ENCODE results near the gene INVS. TPM values are rescaled to one million over a fixed set of nuclear protein-coding genes. Genes with fewer than 3 reads are reported as not detected.
"Not testable (repeated sequence)": the region's sequence is repeated elsewhere in the genome, so short reads cannot be mapped to it uniquely, and the experiment has no call there.

The INVS gene
- total RNA-seq, 1 donor from 2014 or later: 14.9 TPM

- DNase-seq: peak; percentile 67
- Mint-ChIP-seq H3K27me3 (no peaks in the 10 kb centered on the region), H3K4me1 (peaks cover 2% of the 10 kb centered on the region), H3K9me3 (no peaks in the 10 kb centered on the region), H3K4me3 (no peak overlapping the region), H3K36me3 (ENCODE audit: low read depth) (peaks cover 39% of the 10 kb centered on the region), H3K27ac (no peak overlapping the region)
- intact Hi-C loops (cut with micrococcal nuclease): loop anchor here (5.0 to 10.0 kb wide), 5 partner anchors 238 to 1156 kb away; no protein-coding TSS in a partner anchor
Observed at GRCh38 chr9:100322954-100323536, 224.0 kb downstream of the INVS start.

- no peak for DNase-seq
- H3K36me3 Mint-ChIP-seq (ENCODE audit: low read depth): peaks cover 40% of the 10 kb centered on the region
- peaks cover 2% of the 10 kb centered on the region for H3K4me1 Mint-ChIP-seq
- H3K27me3 Mint-ChIP-seq: no peaks in the 10 kb centered on the region
- no peak overlapping the region for H3K27ac Mint-ChIP-seq
- H3K9me3 Mint-ChIP-seq: no peaks in the 10 kb centered on the region
- intact Hi-C loops (cut with micrococcal nuclease): loop anchor here (1.0 to 10.0 kb wide), 6 partner anchors 240 to 1157 kb away; no protein-coding TSS in a partner anchor
- no peak overlapping the region for H3K4me3 Mint-ChIP-seq
Observed at GRCh38 chr9:100324594-100325200, 225.7 kb downstream of the INVS start.

GRCh38 chr9:100338736-100339135 is 239.7 kb downstream of the INVS start:
- H3K9me3 Mint-ChIP-seq; H3K4me3 Mint-ChIP-seq; DNase-seq; H3K27me3 Mint-ChIP-seq; H3K27ac Mint-ChIP-seq; intact Hi-C loops (cut with micrococcal nuclease): not testable (repeated sequence)
- peaks cover 11% of the 10 kb centered on the region for H3K4me1 Mint-ChIP-seq
- peaks cover 30% of the 10 kb centered on the region for H3K36me3 Mint-ChIP-seq (ENCODE audit: low read depth)

- no peak overlapping the region for H3K4me3 Mint-ChIP-seq
- no peak for DNase-seq
- H3K27me3 Mint-ChIP-seq: no peaks in the 10 kb centered on the region
- peaks cover 33% of the 10 kb centered on the region for H3K36me3 Mint-ChIP-seq (ENCODE audit: low read depth)
- no peak overlapping the region for H3K27ac Mint-ChIP-seq
- H3K9me3 Mint-ChIP-seq: no peaks in the 10 kb centered on the region
- peaks cover 14% of the 10 kb centered on the region for H3K4me1 Mint-ChIP-seq
- intact Hi-C loops (cut with micrococcal nuclease): no loop called here
Observed at GRCh38 chr9:100340224-100340623, 241.2 kb downstream of the INVS start.

- peaks cover 42% of the 10 kb centered on the region for H3K36me3 Mint-ChIP-seq (ENCODE audit: low read depth)
- H3K4me3 Mint-ChIP-seq: no peak overlapping the region
Observed at GRCh38 chr9:100341889-100342288, 242.8 kb downstream of the INVS start.

GRCh38 chr9:100346836-100347235 is 247.8 kb downstream of the INVS start:
- no peaks in the 10 kb centered on the region for H3K27me3 Mint-ChIP-seq
- H3K9me3 Mint-ChIP-seq: no peaks in the 10 kb centered on the region
- H3K36me3 Mint-ChIP-seq (ENCODE audit: low read depth): peaks cover 29% of the 10 kb centered on the region
- intact Hi-C loops (cut with micrococcal nuclease): no loop called here
- no peak overlapping the region for H3K27ac Mint-ChIP-seq
- H3K4me3 Mint-ChIP-seq: no peak overlapping the region
- DNase-seq: no peak
- H3K4me1 Mint-ChIP-seq: peaks cover 28% of the 10 kb centered on the region

More at GRCh38 chr9:100341889-100342288, 242.8 kb downstream of the INVS start:
- Mint-ChIP-seq H3K4me1 (peaks cover 17% of the 10 kb centered on the region), H3K27ac (no peak overlapping the region), H3K9me3 (no peaks in the 10 kb centered on the region), H3K27me3 (no peaks in the 10 kb centered on the region)
- intact Hi-C loops (cut with micrococcal nuclease): no loop called here
- DNase-seq: no peak

- intact Hi-C loops (cut with micrococcal nuclease): loop anchor here (5.0 to 10.0 kb wide), 2 partner anchors 445 to 1128 kb away; partner anchors contain the start of genes ALG2, SEC61B and STX17
- H3K36me3 Mint-ChIP-seq (ENCODE audit: low read depth): peaks cover 25% of the 10 kb centered on the region
- peaks cover 5% of the 10 kb centered on the region for H3K9me3 Mint-ChIP-seq
- no peaks in the 10 kb centered on the region for H3K27me3 Mint-ChIP-seq
- H3K4me3 Mint-ChIP-seq: peak overlapping the region; percentile 3
- no peak for DNase-seq
- H3K4me1 Mint-ChIP-seq: peaks cover 35% of the 10 kb centered on the region
- no peak overlapping the region for H3K27ac Mint-ChIP-seq
Observed at GRCh38 chr9:100350188-100350587, 251.1 kb downstream of the INVS start.

Other genes with a start within 250 kb of the INVS start
- gene STX17, start 192.6 kb upstream of the INVS start, total RNA-seq: 20.9 and 26.5 TPM in 2 replicates
- gene ERP44, start 243 bp upstream of the INVS start, total RNA-seq: 16.4 and 18.7 TPM in 2 replicates